LNCAP (cell line): Measurements from ENCODE around the gene ZNF750.

Experiments used
- CTCF ChIP-seq: fragments of 450-650 bp; IDR thresholded peaks from 2 replicates; pipeline ENCODE4 v1.5.1; 2017; ENCODE audit warnings: mild to moderate bottlenecking

ZNF750 gene

GRCh38 chr17:82799591-82799990 is 40.2 kb downstream of the ZNF750 start:
- TF ChIP-seq CTCF, result no peak

GRCh38 chr17:82798752-82799151 is 41.1 kb downstream of the ZNF750 start:
- TF ChIP-seq CTCF, result no peak

GRCh38 chr17:82797061-82797460 is 42.8 kb downstream of the ZNF750 start:
- no peak for TF ChIP-seq CTCF

GRCh38 chr17:82795615-82796014 is 44.2 kb downstream of the ZNF750 start:
- TF ChIP-seq CTCF, result no peak

GRCh38 chr17:82794781-82795482 is 44.9 kb downstream of the ZNF750 start:
- no peak for TF ChIP-seq CTCF

GRCh38 chr17:82793974-82794630 is 45.7 kb downstream of the ZNF750 start:
- no peak for TF ChIP-seq CTCF

GRCh38 chr17:82791532-82791931 is 48.3 kb downstream of the ZNF750 start:
- TF ChIP-seq CTCF, result no peak
